Thyroid gland (tissue), 4 donors: Measurements from ENCODE around the gene SH3TC1. TPM values are rescaled to one million over a fixed set of nuclear protein-coding genes. Genes with fewer than 3 reads are reported as not detected.

Experiments used
- DNase-seq, 2 donors: peaks; one replicate each; pipeline ENCODE4 v3.0.0-alpha.2; 2019
- H3K27ac ChIP-seq, 3 donors: fragments of 200-600 bp; sonication (generic); 1 replicate in 2 of 3; 2 replicates in 1 of 3; pipeline ENCODE4 v1.5.1; 2016 to 2019; ENCODE audit warnings: mild to moderate bottlenecking in 1 of 3, moderate library complexity in 1 of 3
- H3K27me3 ChIP-seq: fragments of 200-600 bp; sonication (generic); one replicate; pipeline ENCODE4 v1.5.1; 2019
- H3K36me3 ChIP-seq, 2 donors: fragments of 200-600 bp; sonication (generic); one replicate each; pipeline ENCODE4 v1.5.1; 2016 to 2019
- H3K4me1 ChIP-seq, 2 donors: fragments of 200-600 bp; sonication (generic); one replicate each; pipeline ENCODE4 v1.5.1; 2017 to 2019
- H3K4me3 ChIP-seq, 3 donors: fragments of 200-600 bp; sonication (generic); replicated peaks in 1 of 3; 1 replicate in 2 of 3; 2 replicates in 1 of 3; pipeline ENCODE4 v1.5.1; 2016; ENCODE audit warnings: mild to moderate bottlenecking in 1 of 3
- H3K9me3 ChIP-seq: fragments of 200-600 bp; sonication (generic); one replicate; pipeline ENCODE4 v1.5.1; 2017
- CTCF ChIP-seq, 6 experiments: fragments of 200-600 bp in 3 of 6; fragments of 450-650 bp in 3 of 6; sonication (generic) in 3 of 6; IDR thresholded peaks; one replicate each; pipeline ENCODE4 v1.5.1; 2016 to 2019; ENCODE audit warnings: antibody characterized with exemption in 6 of 6, mild to moderate bottlenecking in 2 of 6, inconsistent platforms in 1 of 6, moderate library complexity in 1 of 6
- POLR2A ChIP-seq, 2 donors: fragments of 450-650 bp; IDR thresholded peaks; one replicate each; pipeline ENCODE4 v1.6.1; 2017; ENCODE audit warnings: antibody characterized with exemption in 2 of 2, mild to moderate bottlenecking in 2 of 2, moderate library complexity in 1 of 2
- WGBS, 2 donors: methylation state at CpG; one replicate each; pipeline ENCODE4 v1.1.5; 2017; 5-methylcytosine and 5-hydroxymethylcytosine counted together
- intact Hi-C: fragments of 100-400 bp; cut with DNase I; formaldehyde crosslinking; loops from one replicate; pipeline ENCODE4 v1.15.1; 2023
- total RNA-seq, 4 donors: library from RNA; depleted of rRNA; stranded (reverse); fragments of >200 nt; gene quantifications; one replicate each; pipeline ENCODE4 v1.2.3, GENCODE V29; 2016

SH3TC1 gene
- total RNA-seq, 4 donors from 2014 or later, result 13.5 to 29.5 (median 16.4) TPM

GRCh38 chr4:8233672-8234484 is 34.8 kb downstream of the SH3TC1 start:
- DNase-seq, result no peak
- H3K4me1 ChIP-seq, result peaks cover 0 to 2% of the 10 kb centered on the region in 2 donors
- no peak overlapping the region for H3K27ac ChIP-seq
- no peak overlapping the region for H3K4me3 ChIP-seq
- WGBS, 2 donors, result 94 to 96% methylated on average over 4 of the region's 4 CpGs
- peaks cover 8 to 11% of the 10 kb centered on the region in 2 donors for H3K36me3 ChIP-seq
- intact Hi-C loops, result no loop called here
- H3K27me3 ChIP-seq, result no peaks in the 10 kb centered on the region
- no peak for TF ChIP-seq CTCF (IDR thresholded peaks at IDR 0.05)
- no peak for TF ChIP-seq POLR2A (IDR thresholded peaks at IDR 0.05)
- H3K9me3 ChIP-seq, result no peaks in the 10 kb centered on the region

GRCh38 chr4:8234715-8235114 is 35.6 kb downstream of the SH3TC1 start:
- no peaks in the 10 kb centered on the region for H3K9me3 ChIP-seq
- no peak overlapping the region for H3K4me3 ChIP-seq
- no peak overlapping the region for H3K27ac ChIP-seq
- TF ChIP-seq POLR2A (IDR thresholded peaks at IDR 0.05), result no peak
- no peak for TF ChIP-seq CTCF (IDR thresholded peaks at IDR 0.05)
- WGBS, 2 donors, result 100% methylated on average over 1 of the region's 1 CpG
- H3K27me3 ChIP-seq, result no peaks in the 10 kb centered on the region
- no peak for DNase-seq
- H3K4me1 ChIP-seq, result no peaks in the 10 kb centered on the region
- intact Hi-C loops, result no loop called here
- H3K36me3 ChIP-seq, result peaks cover 8 to 11% of the 10 kb centered on the region in 2 donors

GRCh38 chr4:8235224-8235623 is 36.1 kb downstream of the SH3TC1 start:
- no peak overlapping the region for H3K27ac ChIP-seq
- H3K9me3 ChIP-seq, result no peaks in the 10 kb centered on the region
- H3K27me3 ChIP-seq, result no peaks in the 10 kb centered on the region
- no peak overlapping the region for H3K4me3 ChIP-seq
- H3K36me3 ChIP-seq, result peaks cover 8 to 11% of the 10 kb centered on the region in 2 donors
- WGBS, 2 donors, result 95 to 100% methylated on average over 6 to 12 of the region's 13 CpGs
- TF ChIP-seq POLR2A (IDR thresholded peaks at IDR 0.05) (no peak), CTCF (IDR thresholded peaks at IDR 0.05) (no peak)
- intact Hi-C loops, result no loop called here
- H3K4me1 ChIP-seq, result no peaks in the 10 kb centered on the region
- DNase-seq, result no peak

GRCh38 chr4:8235686-8236085 is 36.6 kb downstream of the SH3TC1 start:
- Histone ChIP-seq H3K9me3 (no peaks in the 10 kb centered on the region), H3K27ac (no peak overlapping the region), H3K4me1 (no peaks in the 10 kb centered on the region), H3K27me3 (no peaks in the 10 kb centered on the region), H3K4me3 (no peak overlapping the region), H3K36me3 (peaks cover 8 to 11% of the 10 kb centered on the region in 2 donors)
- no peak for DNase-seq
- intact Hi-C loops, result no loop called here
- WGBS, 2 donors, result 80 to 100% methylated on average over 2 to 9 of the region's 12 CpGs
- TF ChIP-seq CTCF (IDR thresholded peaks at IDR 0.05) (no peak), POLR2A (IDR thresholded peaks at IDR 0.05) (no peak)

GRCh38 chr4:8236106-8236919 is 37.2 kb downstream of the SH3TC1 start:
- Histone ChIP-seq H3K27ac (no peak overlapping the region), H3K36me3 (peaks cover 8 to 11% of the 10 kb centered on the region in 2 donors), H3K9me3 (no peaks in the 10 kb centered on the region), H3K27me3 (no peaks in the 10 kb centered on the region), H3K4me1 (no peaks in the 10 kb centered on the region), H3K4me3 (no peak overlapping the region)
- TF ChIP-seq CTCF (IDR thresholded peaks at IDR 0.05), result no peak
- TF ChIP-seq POLR2A (IDR thresholded peaks at IDR 0.05), result no peak
- intact Hi-C loops, result no loop called here
- DNase-seq, result no peak
- WGBS, 2 donors, result 86 to 92% methylated on average over 12 of the region's 24 CpGs
